AG20443 (cell line): ENCODE measurements around the gene AMOTL2.
A peak's percentile ranks its signal among the peaks of the same experiment; 100 is the strongest.

Experiments
- DNase-seq: peaks from one replicate; pipeline ENCODE4 v3.0.0; 2012; ENCODE audit warnings: low spot score, mixed read lengths

AMOTL2 gene

DNA sequence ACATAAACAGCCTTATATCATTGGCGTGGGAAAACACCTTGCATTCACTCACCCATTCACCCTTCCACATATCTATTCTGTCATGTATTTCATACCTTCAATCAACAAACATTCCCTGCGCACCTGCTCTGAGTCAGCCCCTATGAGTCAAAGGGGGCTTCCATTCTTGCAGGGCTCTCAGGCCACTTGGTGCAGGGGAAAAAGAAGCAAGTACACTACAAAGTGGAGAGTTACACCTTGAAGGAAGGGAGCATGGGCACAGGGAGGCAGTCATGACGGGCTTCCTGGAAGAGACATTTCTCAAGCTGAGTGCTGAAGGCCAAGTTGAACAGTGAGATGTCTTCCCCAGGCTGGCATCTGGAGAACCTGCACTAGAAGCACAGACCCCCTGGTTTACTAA lies 4.6 kb upstream of the AMOTL2 start:
- DNase-seq, result no peak

GRCh38 chr3:134378384-134378783 lies 4.1 kb upstream of the AMOTL2 start:
- DNase-seq, result no peak

DNA sequence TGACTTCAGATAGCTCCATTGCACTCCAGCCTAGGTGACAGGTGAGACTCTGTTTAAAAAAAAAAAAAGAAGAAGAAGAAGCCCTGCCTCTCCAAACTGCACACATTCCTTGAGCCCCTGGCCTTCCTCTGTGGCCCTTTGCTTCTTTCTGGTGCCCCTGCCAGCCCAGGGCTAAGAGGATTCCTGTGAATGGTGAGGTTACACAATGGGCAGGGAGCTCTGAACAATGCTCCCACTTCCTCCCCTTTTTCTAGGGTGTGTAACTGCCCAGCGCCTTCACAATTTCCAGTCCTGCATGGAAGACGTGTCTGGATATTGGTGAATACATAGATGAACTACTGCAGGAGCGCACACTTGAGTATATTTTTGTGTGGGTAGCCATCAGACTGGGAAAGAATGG lies 3.6 kb upstream of the AMOTL2 start:
- no peak for DNase-seq

DNA sequence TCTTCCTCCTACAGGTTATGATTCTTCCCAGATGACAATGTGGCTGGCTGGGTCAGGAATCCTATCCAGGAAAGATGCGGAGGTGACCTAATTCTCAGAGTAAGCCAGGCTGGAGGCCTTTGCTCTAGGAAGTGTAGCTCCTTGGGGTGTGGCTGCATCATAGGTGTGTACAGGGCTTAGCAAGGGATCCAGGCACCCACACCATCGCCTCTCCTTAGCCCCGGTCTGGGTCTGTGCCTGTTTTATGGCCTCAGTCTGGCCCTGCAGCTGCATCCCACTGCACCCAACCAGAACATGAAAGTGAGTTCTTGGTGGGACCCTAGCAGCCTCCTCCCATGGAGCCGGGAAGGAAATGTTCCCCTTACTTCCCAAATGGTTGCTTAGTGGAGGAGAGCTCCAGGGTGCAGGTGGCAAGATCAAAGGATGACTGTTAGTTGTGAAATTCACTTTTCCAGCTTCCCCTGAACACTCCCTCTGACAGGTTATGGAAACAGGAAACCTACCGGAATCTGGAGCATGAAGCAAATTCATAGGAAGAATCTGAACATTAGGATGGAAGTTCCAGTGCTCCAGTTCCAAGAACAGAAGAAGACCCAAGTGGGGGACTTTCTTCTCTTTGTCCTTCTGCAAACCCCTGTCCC lies 2.7 kb upstream of the AMOTL2 start:
- DNase-seq, result no peak

- DNase-seq, result no peak
Observed at GRCh38 chr3:134376385-134376765, 2.1 kb upstream of the AMOTL2 start.

DNA sequence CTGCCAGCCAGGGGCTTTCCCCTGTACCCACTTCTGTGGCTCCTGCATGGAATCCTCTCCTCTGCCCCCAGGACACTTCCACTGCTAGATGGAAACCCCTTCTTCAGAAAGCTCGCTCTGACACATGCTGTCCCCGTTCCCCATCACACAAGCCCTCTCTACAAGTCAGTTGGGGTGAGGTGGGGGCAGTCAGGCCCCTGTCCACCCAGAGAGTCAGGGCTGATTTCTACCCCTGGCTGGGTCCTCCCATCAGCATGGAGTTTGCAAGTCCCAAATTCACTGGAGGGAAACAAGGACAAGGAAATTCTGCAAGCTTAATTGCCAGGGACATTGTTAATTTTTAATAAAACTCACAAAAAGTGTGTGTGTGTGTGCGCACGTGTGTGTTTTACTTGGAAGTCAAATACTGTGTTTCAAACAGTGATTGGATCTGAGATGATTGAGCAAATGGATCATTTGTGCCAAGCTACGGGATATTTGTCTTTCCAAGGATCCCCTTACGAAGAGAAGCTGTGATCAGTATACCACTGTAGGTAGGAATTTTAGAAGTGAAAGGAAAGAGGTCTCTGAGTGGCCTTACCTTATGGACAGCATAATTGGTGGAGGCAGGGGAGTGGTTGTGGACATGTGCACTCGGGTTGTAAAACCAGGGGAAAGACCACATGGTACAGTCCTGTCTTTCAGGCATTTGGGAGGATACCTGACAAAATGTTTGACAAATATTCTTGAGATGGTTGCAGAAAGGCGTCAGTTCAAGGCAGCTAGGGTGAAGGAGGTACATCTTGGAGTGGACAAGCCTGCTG lies 1.5 kb upstream of the AMOTL2 start:
- DNase-seq, result no peak

DNA sequence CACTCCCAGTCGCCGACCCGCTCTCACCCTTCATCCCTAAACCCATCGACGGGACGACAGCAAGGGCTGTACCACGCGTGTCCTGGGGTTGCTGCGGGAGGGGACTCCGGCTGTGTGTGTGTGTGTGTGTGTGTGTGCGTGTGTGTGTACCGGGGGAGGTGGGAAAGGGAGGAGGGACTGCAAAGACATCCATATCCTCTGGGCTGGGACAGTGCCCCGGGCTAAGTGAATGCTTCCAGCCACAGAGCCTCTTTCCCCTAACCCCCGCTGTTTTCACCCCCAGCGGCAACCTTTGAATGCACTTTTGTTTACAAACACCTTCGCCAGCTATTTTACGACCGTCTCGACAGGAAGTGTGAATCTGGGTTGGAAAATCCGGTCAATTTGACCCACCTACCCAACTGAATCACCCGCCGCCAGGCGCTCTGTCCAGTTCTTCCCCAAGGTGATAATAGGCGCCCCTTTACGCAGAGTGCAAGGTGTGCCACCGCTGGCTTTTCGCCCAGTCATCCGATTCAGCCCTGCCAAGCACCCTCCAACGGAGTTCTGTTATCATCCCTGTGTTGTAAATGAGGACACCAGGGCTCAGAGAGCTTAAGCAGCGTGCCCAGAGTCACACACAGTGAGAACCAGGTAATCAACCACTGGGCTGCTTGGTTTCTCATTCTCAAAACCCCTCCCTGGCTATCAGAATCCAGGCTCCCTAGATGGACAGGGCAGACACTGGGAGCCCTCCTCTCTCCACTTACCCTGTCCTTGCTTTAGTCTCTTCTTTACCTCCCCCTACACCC lies 739 bp upstream of the AMOTL2 start:
- DNase-seq, result peak; percentile 69

DNA sequence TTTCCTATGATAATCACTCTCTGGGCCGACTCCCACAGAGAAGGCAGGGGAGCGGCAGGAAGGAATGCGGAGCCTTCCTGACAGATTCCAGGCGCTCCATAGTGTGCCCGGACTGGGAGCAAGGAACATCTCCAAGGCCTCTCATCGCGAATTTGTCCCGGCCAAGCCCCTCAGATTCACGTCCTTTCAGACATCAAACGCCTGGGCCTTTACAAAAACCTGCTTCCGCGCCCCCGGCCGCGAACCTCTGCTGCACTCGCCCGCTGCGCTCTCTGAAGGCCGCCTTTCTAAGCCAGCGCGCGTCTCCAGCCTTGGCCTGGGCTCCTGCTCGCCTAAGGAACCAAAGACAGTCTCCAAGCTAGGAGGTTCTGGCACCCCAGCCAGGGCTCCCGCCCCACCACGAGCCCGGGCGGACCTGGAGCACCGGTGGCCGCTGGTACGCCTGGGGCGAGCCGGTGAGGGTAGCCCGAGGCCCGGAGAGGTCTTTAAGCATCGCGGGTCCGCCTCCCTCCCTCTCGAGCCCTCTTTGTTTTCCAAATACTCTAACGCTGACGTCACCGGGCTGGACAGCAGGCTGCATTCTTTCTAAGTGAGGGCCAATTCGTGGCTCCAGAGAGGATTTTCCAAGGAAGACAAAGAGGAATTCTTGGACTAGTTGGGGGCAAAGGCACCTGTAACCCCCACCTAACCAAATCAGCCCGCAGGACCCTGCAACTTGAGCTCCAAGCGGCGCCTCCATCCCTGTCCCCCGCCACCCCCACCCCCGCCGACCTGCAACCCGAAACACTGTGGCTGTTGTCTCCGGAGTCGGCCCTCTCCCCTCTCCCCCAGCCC lies 759 bp downstream of the AMOTL2 start:
- peak; percentile 76 for DNase-seq

GRCh38 chr3:134372396-134373270 lies 1.6 kb downstream of the AMOTL2 start:
- peak; percentile 48 for DNase-seq

DNA sequence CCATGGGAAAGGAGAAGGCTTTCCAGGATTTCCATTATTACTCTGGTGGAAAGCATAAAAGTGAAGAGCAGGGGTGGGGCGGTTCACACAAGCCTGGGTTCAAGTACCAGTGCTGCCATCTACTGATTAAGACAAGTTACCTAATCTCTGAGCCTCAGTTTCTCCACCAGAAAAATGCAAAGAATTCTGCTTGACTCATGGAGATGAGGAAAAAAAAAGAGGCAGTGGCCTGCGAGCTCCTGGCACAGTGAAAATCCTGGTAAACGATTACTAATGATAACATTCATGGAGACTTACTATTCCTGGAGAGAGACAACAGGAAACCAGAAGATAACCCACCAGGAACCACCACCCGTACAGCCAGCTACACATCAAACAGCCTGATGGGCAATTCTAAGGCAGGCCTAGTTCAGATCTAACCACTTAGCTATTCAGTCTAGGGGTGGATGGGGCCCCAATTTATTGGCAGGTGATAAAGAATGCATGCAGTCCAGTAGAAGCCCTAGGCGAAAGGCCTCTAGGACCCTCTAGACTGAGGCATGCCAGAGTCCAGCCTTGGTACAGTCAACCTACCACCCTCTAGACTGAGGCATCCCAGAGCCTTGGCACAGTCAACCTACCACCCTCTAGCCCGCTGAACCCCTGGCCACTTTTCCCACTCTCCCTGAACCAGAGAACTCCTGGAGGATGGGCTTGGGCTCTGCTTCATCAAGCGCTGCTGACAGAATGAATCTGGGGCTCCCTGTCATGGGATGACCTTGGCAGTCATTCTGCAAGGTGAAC lies 2.5 kb downstream of the AMOTL2 start:
- no peak for DNase-seq

GRCh38 chr3:134370611-134371531 lies 3.4 kb downstream of the AMOTL2 start:
- DNase-seq, result no peak

GRCh38 chr3:134369861-134370596 lies 4.2 kb downstream of the AMOTL2 start:
- no peak for DNase-seq

DNA sequence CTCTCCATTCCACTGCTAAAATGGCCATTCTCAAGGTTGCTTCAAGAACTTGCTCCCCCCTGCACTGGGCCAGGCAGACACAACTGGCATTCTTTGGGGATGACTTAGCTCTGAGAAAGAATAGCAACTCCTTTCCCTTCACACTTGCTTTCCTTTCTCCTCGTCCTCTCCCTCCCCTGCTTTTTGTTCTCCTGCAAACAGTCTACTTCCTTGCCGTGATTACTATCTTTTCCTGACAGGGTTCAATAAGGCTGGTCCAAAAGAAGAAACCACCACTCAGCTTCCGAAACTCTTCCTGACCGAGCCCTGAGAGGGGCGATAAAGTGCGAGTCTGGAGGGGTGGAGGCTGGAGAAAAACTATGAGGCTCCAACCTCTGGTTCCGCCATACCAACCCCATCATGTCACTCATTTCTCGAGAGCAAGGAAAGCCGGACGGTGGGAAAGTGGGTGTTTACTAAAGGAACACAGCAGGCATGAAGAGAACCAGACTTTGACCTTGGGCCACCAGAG lies 5.0 kb downstream of the AMOTL2 start:
- DNase-seq, result no peak

- no peak for DNase-seq
Observed at GRCh38 chr3:134368751-134369105, 5.5 kb downstream of the AMOTL2 start.

DNA sequence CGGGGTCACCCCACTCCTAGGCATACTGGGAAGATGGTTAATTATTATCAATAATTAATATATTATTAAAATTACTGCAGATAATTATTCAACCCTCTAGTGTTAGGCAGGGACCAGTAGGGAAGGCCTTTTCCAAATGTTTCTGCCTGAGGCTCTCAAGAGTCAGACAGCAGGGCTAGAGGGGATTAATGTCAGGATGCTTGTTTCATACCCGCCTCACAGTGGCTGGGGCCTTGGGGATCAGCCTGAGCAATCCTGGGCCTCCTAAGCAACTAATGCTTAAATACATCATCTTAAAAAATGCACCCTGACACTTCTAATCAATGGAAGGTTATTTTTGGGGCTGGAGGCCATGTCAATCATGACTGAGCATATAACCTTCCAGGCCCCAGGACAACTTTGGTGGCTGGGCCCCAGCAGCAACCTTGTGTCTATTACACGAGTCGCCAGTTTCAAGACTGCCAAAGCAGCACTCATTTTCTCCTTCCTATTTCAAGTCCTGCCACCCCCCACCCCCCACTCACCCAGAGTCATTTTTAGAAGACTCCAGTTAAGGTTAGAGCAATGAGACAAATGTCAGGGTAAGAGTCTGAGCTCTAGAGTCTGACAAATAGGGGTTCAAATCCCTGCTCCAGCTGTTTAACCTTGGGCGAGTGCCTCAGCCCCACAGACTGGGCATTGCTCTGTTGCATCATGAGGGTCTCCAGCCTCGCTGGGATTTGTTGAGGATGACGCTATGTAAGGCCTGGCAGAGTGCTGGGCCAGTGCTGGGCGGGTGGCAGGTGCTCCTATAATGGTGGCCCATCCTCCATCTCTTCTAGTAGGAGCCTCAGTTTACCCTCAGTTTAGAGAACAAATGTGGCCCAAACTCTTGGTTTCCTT lies 6.1 kb downstream of the AMOTL2 start:
- DNase-seq, result no peak

DNA sequence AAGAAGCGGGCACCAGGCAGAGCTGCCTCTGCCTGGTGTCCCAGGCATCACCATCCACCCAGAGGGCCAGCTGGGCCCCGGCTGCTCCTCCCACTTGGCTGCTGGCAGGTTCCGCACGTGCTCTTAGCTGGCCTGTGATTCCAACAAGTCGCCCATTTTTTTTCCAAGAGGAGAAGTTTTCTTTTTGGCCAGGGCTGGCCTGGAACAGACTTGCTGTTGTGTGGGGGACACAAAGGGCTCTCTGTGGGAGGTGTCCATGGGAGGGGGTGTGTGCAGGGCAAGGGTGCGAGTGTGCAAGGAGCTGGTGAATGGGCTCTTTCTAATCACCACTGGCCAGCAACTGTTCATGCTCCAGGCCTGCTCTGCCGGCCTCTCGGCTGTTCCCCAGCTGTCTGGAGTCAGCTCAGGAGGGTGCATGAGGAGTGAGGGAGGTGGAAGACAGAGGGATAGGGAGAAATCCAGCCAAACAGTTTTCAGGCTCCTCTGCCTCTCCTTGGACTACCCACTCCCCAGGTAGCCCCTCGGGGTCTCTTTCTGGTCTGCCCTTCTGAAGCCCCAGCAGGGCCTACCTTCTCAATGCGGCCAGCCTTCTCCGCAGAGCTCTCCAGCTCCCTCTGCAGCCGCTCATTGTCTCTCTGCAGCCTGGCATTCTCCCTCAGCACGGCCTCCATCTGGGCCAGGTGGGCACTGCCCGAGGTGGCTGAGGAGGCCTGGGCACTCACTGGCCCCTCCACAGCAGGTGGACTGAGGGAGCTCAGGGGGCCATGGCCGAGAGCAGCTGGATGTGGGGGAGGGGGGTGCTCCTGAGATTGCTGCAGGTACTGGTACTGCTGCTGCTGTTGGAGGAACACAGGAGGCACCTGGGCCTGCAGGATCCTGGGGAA lies 7.1 kb downstream of the AMOTL2 start:
- no peak for DNase-seq
